Measurements from ENCODE around the gene CDK18. TPM values are rescaled to one million over a fixed set of nuclear protein-coding genes. Genes with fewer than 3 reads are reported as not detected.

The CDK18 gene
- total RNA-seq, 1 experiment from 2014 or later, result 9.2 TPM

DNA sequence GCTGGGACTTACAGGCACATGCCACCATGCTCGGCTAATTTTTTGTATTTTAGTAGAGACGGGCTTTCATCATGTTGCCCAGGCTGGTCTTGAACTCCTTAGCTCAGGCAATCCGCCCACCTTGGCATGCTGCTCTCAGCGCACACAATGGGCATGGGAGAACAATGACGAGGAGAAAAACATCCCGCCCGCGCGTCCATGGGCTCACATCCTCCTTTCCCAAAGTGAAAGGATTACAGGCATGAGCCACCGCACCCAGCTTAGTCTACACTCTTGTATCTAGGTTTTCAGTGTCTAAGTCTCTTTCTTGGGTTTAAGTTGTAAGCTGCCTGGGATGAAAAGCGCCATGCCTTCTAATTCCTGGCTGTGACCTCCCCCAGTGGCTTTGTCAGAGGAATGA, 37.9 kb downstream of the CDK18 start:
- H3K9me3 ChIP-seq (ENCODE audit: low read depth, low read length, poor library complexity, severe bottlenecking), result no peaks in the 10 kb centered on the region
- CTCF ChIA-PET, result no interaction called here
- no TSS peak for BruUV-seq (replicated peaks)
- POLR2A ChIA-PET (ENCODE audit: low non-redundant PET), result interaction anchor here (0.6 kb wide), 1 partner anchor 39 kb away, joined by 13 read pairs; no protein-coding TSS in a partner anchor
- H3K27ac ChIP-seq (ENCODE audit: low read depth, low read length, poor library complexity, severe bottlenecking), result no peak overlapping the region
- peaks cover 11% of the 10 kb centered on the region for H3K4me1 ChIP-seq (ENCODE audit: insufficient read depth, low read length, poor library complexity, severe bottlenecking)
- TF ChIP-seq CTCF (conservative IDR thresholded peaks at IDR 0.05; ENCODE audit: low read depth, low read length) (no peak), EZH2 (IDR thresholded peaks at IDR 0.05; ENCODE audit: borderline replicate concordance, low read depth, low read length, poor library complexity, severe bottlenecking) (no peak)
- H3K36me3 ChIP-seq (ENCODE audit: insufficient read depth, low read length, poor library complexity, severe bottlenecking), result no peaks in the 10 kb centered on the region
- DNase-seq (ENCODE audit: low spot score), result no peak
- no peak overlapping the region for H3K4me3 ChIP-seq (ENCODE audit: low read depth, low read length, poor library complexity, severe bottlenecking)
- peaks cover 4% of the 10 kb centered on the region for H3K27me3 ChIP-seq (replicated peaks; ENCODE audit: insufficient read depth, low read depth, low read length, poor library complexity)
- intact Hi-C loops (cut with micrococcal nuclease; ENCODE audit: unreplicated experiment), result loop anchor here (5.0 kb wide), 1 partner anchor 90 kb away; the partner anchor contains the start of gene ELK4

- intact Hi-C loops (cut with micrococcal nuclease; ENCODE audit: unreplicated experiment), result loop anchor here (5.0 kb wide), 1 partner anchor 89 kb away; the partner anchor contains the start of gene ELK4
- ChIA-PET CTCF (interaction anchor here (1.2 kb wide), 1 partner anchor 114 kb away, joined by 11 read pairs; no protein-coding TSS in a partner anchor), POLR2A (ENCODE audit: low non-redundant PET) (no interaction called here)
- H3K27ac ChIP-seq (ENCODE audit: low read depth, low read length, poor library complexity, severe bottlenecking), result peak overlapping the region; percentile 45
- H3K4me3 ChIP-seq (ENCODE audit: low read depth, low read length, poor library complexity, severe bottlenecking), result peak overlapping the region; percentile 31
- peak; percentile 89 for DNase-seq (ENCODE audit: low spot score)
- no peaks in the 10 kb centered on the region for H3K36me3 ChIP-seq (ENCODE audit: insufficient read depth, low read length, poor library complexity, severe bottlenecking)
- peaks cover 11% of the 10 kb centered on the region for H3K4me1 ChIP-seq (ENCODE audit: insufficient read depth, low read length, poor library complexity, severe bottlenecking)
- no TSS peak for BruUV-seq (replicated peaks)
- H3K9me3 ChIP-seq (ENCODE audit: low read depth, low read length, poor library complexity, severe bottlenecking), result no peaks in the 10 kb centered on the region
- TF ChIP-seq CTCF (conservative IDR thresholded peaks at IDR 0.05; ENCODE audit: low read depth, low read length) (no peak), EZH2 (IDR thresholded peaks at IDR 0.05; ENCODE audit: borderline replicate concordance, low read depth, low read length, poor library complexity, severe bottlenecking) (no peak)
- H3K27me3 ChIP-seq (replicated peaks; ENCODE audit: insufficient read depth, low read depth, low read length, poor library complexity), result peaks cover 5% of the 10 kb centered on the region
These were observed 39.2 kb downstream of the CDK18 start for GRCh38 chr1:205543351-205544301.

GRCh38 chr1:205545001-205545919, 40.8 kb downstream of the CDK18 start:
- Histone ChIP-seq H3K27me3 (replicated peaks; ENCODE audit: insufficient read depth, low read depth, low read length, poor library complexity) (peaks cover 16% of the 10 kb centered on the region), H3K4me1 (ENCODE audit: insufficient read depth, low read length, poor library complexity, severe bottlenecking) (peaks cover 11% of the 10 kb centered on the region), H3K36me3 (ENCODE audit: insufficient read depth, low read length, poor library complexity, severe bottlenecking) (no peaks in the 10 kb centered on the region), H3K27ac (ENCODE audit: low read depth, low read length, poor library complexity, severe bottlenecking) (no peak overlapping the region), H3K9me3 (ENCODE audit: low read depth, low read length, poor library complexity, severe bottlenecking) (no peaks in the 10 kb centered on the region), H3K4me3 (ENCODE audit: low read depth, low read length, poor library complexity, severe bottlenecking) (no peak overlapping the region)
- TF ChIP-seq CTCF (conservative IDR thresholded peaks at IDR 0.05; ENCODE audit: low read depth, low read length) (no peak), EZH2 (IDR thresholded peaks at IDR 0.05; ENCODE audit: borderline replicate concordance, low read depth, low read length, poor library complexity, severe bottlenecking) (no peak)
- BruUV-seq (replicated peaks), result no TSS peak
- no peak for DNase-seq (ENCODE audit: low spot score)
- intact Hi-C loops (cut with micrococcal nuclease; ENCODE audit: unreplicated experiment), result no loop called here
- CTCF ChIA-PET, result interaction anchor here (0.5 kb wide), 1 partner anchor 112 kb away, joined by 10 read pairs; no protein-coding TSS in a partner anchor
- POLR2A ChIA-PET (ENCODE audit: low non-redundant PET), result no interaction called here
